ENCODE results near the gene IGF2BP1. TPM values are rescaled to one million over a fixed set of nuclear protein-coding genes. Genes with fewer than 3 reads are reported as not detected.

IGF2BP1 gene
- total RNA-seq, 3 donors from 2014 or later: 0.06 to 0.07 TPM; not detected in 1

GRCh38 chr17:49045376-49045775, 48.2 kb downstream of the IGF2BP1 start:
- no peak overlapping the region for H3K4me3 ChIP-seq
- intact Hi-C loops (cut with DNase I, micrococcal nuclease): no loop called here
- DNase-seq: no peak
- no peaks in the 10 kb centered on the region for H3K9me3 ChIP-seq
- H3K36me3 ChIP-seq (ENCODE audit: low read depth): no peaks in the 10 kb centered on the region
- TF ChIP-seq CTCF (IDR thresholded peaks at IDR 0.05): no peak
- ATAC-seq: no peak
- no peaks in the 10 kb centered on the region for H3K4me1 ChIP-seq (ENCODE audit: low read depth)

GRCh38 chr17:49046912-49047311, 49.7 kb downstream of the IGF2BP1 start:
- no peaks in the 10 kb centered on the region for H3K36me3 ChIP-seq (ENCODE audit: low read depth)
- DNase-seq (no peak), ATAC-seq (no peak)
- TF ChIP-seq CTCF (IDR thresholded peaks at IDR 0.05): no peak
- no peaks in the 10 kb centered on the region for H3K4me1 ChIP-seq (ENCODE audit: low read depth)
- no peak overlapping the region for H3K4me3 ChIP-seq
- H3K9me3 ChIP-seq: no peaks in the 10 kb centered on the region
- intact Hi-C loops (cut with DNase I, micrococcal nuclease): no loop called here

- intact Hi-C loops (cut with DNase I, micrococcal nuclease): no loop called here
- no peaks in the 10 kb centered on the region for H3K36me3 ChIP-seq (ENCODE audit: low read depth)
- no peak for ATAC-seq
Observed at GRCh38 chr17:49049265-49049664, 52.1 kb downstream of the IGF2BP1 start.

GRCh38 chr17:49050611-49051010, 53.4 kb downstream of the IGF2BP1 start:
- no peaks in the 10 kb centered on the region for H3K4me1 ChIP-seq (ENCODE audit: low read depth)
- H3K4me3 ChIP-seq: no peak overlapping the region
- H3K36me3 ChIP-seq (ENCODE audit: low read depth): no peaks in the 10 kb centered on the region
- no peaks in the 10 kb centered on the region for H3K9me3 ChIP-seq
- intact Hi-C loops (cut with DNase I, micrococcal nuclease): no loop called here
- ATAC-seq (no peak), DNase-seq (no peak)
- TF ChIP-seq CTCF (IDR thresholded peaks at IDR 0.05): no peak

More at GRCh38 chr17:49049265-49049664, 52.1 kb downstream of the IGF2BP1 start:
- Histone ChIP-seq H3K9me3 (no peaks in the 10 kb centered on the region), H3K4me1 (ENCODE audit: low read depth) (no peaks in the 10 kb centered on the region), H3K4me3 (no peak overlapping the region)
- TF ChIP-seq CTCF (IDR thresholded peaks at IDR 0.05): no peak
- no peak for DNase-seq

GRCh38 chr17:49051269-49051668, 54.1 kb downstream of the IGF2BP1 start:
- no peaks in the 10 kb centered on the region for H3K9me3 ChIP-seq
- no peaks in the 10 kb centered on the region for H3K36me3 ChIP-seq (ENCODE audit: low read depth)
- H3K4me1 ChIP-seq (ENCODE audit: low read depth): no peaks in the 10 kb centered on the region
- no peak overlapping the region for H3K4me3 ChIP-seq
- DNase-seq: no peak
- no peak for ATAC-seq
- intact Hi-C loops (cut with DNase I, micrococcal nuclease): no loop called here
- no peak for TF ChIP-seq CTCF (IDR thresholded peaks at IDR 0.05)

Measured in mucosa of descending colon (tissue), 3 donors.